Endometrial microvascular endothelial cells (primary cell): Measurements from ENCODE around the gene FSTL5. TPM values are rescaled to one million over a fixed set of nuclear protein-coding genes. Genes with fewer than 3 reads are reported as not detected.

ENCODE experiments used
- in situ Hi-C: cut with HindIII; loops from 2 replicates; pipeline ENCODE4 v1.10.0; 2017; ENCODE audit warnings: low sequenced_read_pairs, low pct_unique_long_range_greater_than_20kb; ENCODE audit errors: inconsistent ontology term
- total RNA-seq: library from RNA; depleted of rRNA; stranded (reverse); fragments of >200 nt; gene quantifications from one replicate; pipeline ENCODE4 v1.2.3, GENCODE V29; 2015; ENCODE audit errors: inconsistent ontology term

Gene FSTL5
- total RNA-seq, 1 donor from 2014 or later, result 0.93 TPM

GRCh38 chr4:161555689-161556660, 607.8 kb downstream of the FSTL5 start:
- in situ Hi-C loops, result no loop called here

- in situ Hi-C loops, result no loop called here
Observed at GRCh38 chr4:161554372-161554990, 609.3 kb downstream of the FSTL5 start.

- in situ Hi-C loops, result no loop called here
Observed at GRCh38 chr4:161546902-161547301, 616.9 kb downstream of the FSTL5 start.

- in situ Hi-C loops, result no loop called here
Observed at GRCh38 chr4:161540265-161540664, 623.5 kb downstream of the FSTL5 start.

- in situ Hi-C loops, result no loop called here
Observed at GRCh38 chr4:161538941-161539340, 624.9 kb downstream of the FSTL5 start.

- in situ Hi-C loops, result no loop called here
Observed at GRCh38 chr4:161530710-161531109, 633.1 kb downstream of the FSTL5 start.

- in situ Hi-C loops, result no loop called here
Observed at GRCh38 chr4:161525121-161525520, 638.7 kb downstream of the FSTL5 start.

GRCh38 chr4:161522031-161522430, 641.8 kb downstream of the FSTL5 start:
- in situ Hi-C loops, result no loop called here

GRCh38 chr4:161519611-161520010, 644.2 kb downstream of the FSTL5 start:
- in situ Hi-C loops, result no loop called here

GRCh38 chr4:161517941-161518340, 645.9 kb downstream of the FSTL5 start:
- in situ Hi-C loops, result no loop called here

GRCh38 chr4:161505141-161505540, 658.7 kb downstream of the FSTL5 start:
- in situ Hi-C loops, result no loop called here

- in situ Hi-C loops, result no loop called here
Observed at GRCh38 chr4:161498155-161498554, 665.6 kb downstream of the FSTL5 start.

GRCh38 chr4:161486461-161486860, 677.3 kb downstream of the FSTL5 start:
- in situ Hi-C loops, result no loop called here

GRCh38 chr4:161466316-161466715, 697.5 kb downstream of the FSTL5 start:
- in situ Hi-C loops, result no loop called here

- in situ Hi-C loops, result no loop called here
Observed at GRCh38 chr4:161463436-161463835, 700.4 kb downstream of the FSTL5 start.

GRCh38 chr4:161457906-161458305, 705.9 kb downstream of the FSTL5 start:
- in situ Hi-C loops, result no loop called here

- in situ Hi-C loops, result no loop called here
Observed at GRCh38 chr4:161457311-161457710, 706.5 kb downstream of the FSTL5 start.

GRCh38 chr4:161454860-161455259, 708.9 kb downstream of the FSTL5 start:
- in situ Hi-C loops, result no loop called here

- in situ Hi-C loops, result no loop called here
Observed at GRCh38 chr4:161448550-161449180, 715.1 kb downstream of the FSTL5 start.

- in situ Hi-C loops, result no loop called here
Observed at GRCh38 chr4:161444626-161445025, 719.2 kb downstream of the FSTL5 start.
